ENCODE measurements around the gene STK39. TPM values are rescaled to one million over a fixed set of nuclear protein-coding genes. Genes with fewer than 3 reads are reported as not detected.
A peak's percentile ranks its signal among the peaks of the same experiment; 100 is the strongest.

STK39 gene
- total RNA-seq, 2 experiments from 2014 or later: 28.2 to 31.4 TPM

GRCh38 chr2:168234407-168235085, 12.8 kb downstream of the STK39 start:
- Mint-ChIP-seq H3K4me1 (peaks cover 26% of the 10 kb centered on the region), H3K36me3 (ENCODE audit: low read depth) (peaks cover 42% of the 10 kb centered on the region), H3K9me3 (peaks cover 4% of the 10 kb centered on the region), H3K27ac (peak overlapping the region; percentile 14), H3K27me3 (no peaks in the 10 kb centered on the region), H3K4me3 (no peak overlapping the region)
- DNase-seq: no peak
- ChIA-PET POLR2A (no interaction called here), CTCF (interaction anchor here (0.7 kb wide), 1 partner anchor 234 kb away, joined by 5 read pairs; no protein-coding TSS in a partner anchor)

DNA sequence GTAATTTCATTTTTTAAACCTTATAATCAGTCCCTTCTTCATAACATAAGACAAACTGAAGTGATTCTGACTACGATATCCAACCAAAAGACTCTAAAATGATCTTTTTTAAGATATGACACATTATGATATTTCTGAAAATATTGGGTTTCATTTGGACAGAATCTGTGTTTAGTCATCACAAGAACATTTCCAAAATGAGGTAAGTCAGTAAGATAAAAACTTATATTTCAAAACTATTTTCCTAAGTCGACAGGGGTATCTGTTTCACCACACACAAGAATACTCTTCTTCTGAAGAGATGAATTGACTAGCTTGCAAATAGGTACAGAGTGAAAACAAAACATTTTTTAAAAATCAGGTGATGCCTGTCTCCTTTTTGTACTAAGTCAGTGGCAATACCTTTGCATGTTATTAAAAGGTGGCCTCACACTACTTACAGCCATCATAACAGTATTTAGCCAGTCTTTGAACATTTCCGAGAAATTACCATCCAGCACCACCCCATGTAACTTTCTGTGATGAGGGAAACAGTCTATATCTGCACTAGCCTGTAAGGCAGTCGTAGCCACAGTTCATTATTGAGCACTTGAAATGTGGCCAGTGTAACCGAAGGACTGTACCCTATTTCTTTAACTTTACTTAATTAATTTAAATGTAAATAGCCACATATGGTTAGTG, 13.5 kb downstream of the STK39 start:
- H3K9me3 Mint-ChIP-seq: peaks cover 4% of the 10 kb centered on the region
- ChIA-PET CTCF (no interaction called here), POLR2A (no interaction called here)
- H3K27me3 Mint-ChIP-seq: no peaks in the 10 kb centered on the region
- H3K4me3 Mint-ChIP-seq: no peak overlapping the region
- peaks cover 26% of the 10 kb centered on the region for H3K4me1 Mint-ChIP-seq
- H3K36me3 Mint-ChIP-seq (ENCODE audit: low read depth): peaks cover 40% of the 10 kb centered on the region
- peak overlapping the region; percentile 19 for H3K27ac Mint-ChIP-seq
- DNase-seq: no peak

DNA sequence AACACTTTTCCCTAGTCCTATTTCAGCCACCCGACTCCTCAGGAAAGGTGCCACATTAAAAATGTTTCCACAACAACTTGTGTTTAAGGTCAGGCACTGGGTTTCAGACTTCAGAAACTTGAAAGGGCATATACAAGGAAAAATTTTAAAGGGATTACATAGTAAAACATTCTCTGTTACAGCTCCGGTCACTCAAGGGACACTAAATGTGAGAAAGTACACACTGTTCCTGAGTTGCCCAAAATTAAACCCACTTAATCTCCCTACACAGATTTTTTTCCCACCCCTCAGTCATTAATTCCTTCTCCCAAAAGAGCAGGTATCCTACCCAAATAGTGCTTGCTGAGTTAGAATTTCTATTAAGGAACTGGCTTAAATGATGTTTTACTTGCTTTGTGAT, 14.2 kb downstream of the STK39 start:
- Mint-ChIP-seq H3K27me3 (no peaks in the 10 kb centered on the region), H3K4me1 (peaks cover 26% of the 10 kb centered on the region), H3K36me3 (ENCODE audit: low read depth) (peaks cover 40% of the 10 kb centered on the region), H3K27ac (no peak overlapping the region), H3K9me3 (peaks cover 4% of the 10 kb centered on the region), H3K4me3 (no peak overlapping the region)
- DNase-seq: no peak
- ChIA-PET POLR2A (no interaction called here), CTCF (no interaction called here)

DNA sequence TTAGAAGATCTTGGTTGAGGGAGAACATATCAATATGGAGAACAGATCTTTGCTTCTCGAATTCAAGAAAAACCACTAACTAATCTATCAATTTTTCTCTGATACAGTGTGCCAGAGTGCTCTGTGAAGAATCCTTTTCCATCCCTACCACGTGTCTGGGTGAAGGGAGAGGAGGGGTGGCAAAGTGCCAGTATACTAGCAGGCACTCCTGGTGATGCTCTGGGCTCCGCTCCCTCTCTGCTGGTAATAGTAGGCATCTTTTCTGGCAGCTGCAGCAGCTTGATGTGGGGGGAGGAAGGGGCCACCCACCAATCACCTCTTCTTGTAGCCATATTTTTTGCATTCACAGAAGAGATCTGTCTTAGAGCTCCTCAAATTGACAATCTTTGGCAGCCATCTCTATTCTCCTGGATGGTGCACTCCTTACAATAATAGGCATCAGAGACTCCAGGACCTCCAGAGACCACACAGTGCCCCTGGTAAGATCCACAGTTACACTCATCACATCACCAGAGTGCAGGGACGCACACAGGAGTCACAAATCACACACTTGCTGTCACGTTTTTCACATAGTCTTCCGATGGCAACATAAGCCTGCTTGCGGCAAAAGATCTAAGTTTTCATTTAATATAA, 15.7 kb downstream of the STK39 start:
- H3K36me3 Mint-ChIP-seq (ENCODE audit: low read depth): peaks cover 30% of the 10 kb centered on the region
- ChIA-PET CTCF (no interaction called here), POLR2A (no interaction called here)
- H3K4me3 Mint-ChIP-seq: no peak overlapping the region
- H3K4me1 Mint-ChIP-seq: peaks cover 23% of the 10 kb centered on the region
- DNase-seq: no peak
- no peak overlapping the region for H3K27ac Mint-ChIP-seq
- peaks cover 4% of the 10 kb centered on the region for H3K9me3 Mint-ChIP-seq
- no peaks in the 10 kb centered on the region for H3K27me3 Mint-ChIP-seq

GRCh38 chr2:168230389-168230788, 17.0 kb downstream of the STK39 start:
- Mint-ChIP-seq H3K27ac (no peak overlapping the region), H3K36me3 (ENCODE audit: low read depth) (peaks cover 29% of the 10 kb centered on the region), H3K9me3 (peaks cover 4% of the 10 kb centered on the region), H3K4me3 (no peak overlapping the region), H3K27me3 (no peaks in the 10 kb centered on the region), H3K4me1 (peaks cover 24% of the 10 kb centered on the region)
- CTCF ChIA-PET: interaction anchor here (1.9 kb wide), 1 partner anchor 9 kb away, joined by 6 read pairs; no protein-coding TSS in a partner anchor
- DNase-seq: no peak
- POLR2A ChIA-PET: no interaction called here

DNA sequence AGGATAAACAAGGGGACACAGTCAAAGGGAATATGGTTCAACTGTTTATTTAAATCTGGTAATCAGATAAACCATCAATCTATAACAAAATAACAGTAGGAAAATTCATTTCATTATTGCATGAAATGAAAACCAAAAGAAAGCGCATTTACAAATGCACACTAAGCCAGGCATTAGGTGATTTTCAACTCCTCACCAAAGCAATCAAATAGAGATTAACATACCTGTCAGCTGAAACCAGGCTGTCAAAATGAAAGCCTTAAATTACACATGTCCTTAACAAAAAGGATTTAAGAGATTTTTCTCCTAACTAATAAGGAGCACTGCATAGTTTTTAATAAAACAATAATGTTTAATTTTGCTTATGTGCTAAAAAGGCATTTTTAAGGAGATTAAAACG, 23.0 kb downstream of the STK39 start:
- Mint-ChIP-seq H3K36me3 (ENCODE audit: low read depth) (peaks cover 15% of the 10 kb centered on the region), H3K27me3 (no peaks in the 10 kb centered on the region), H3K27ac (no peak overlapping the region), H3K4me1 (peaks cover 14% of the 10 kb centered on the region), H3K4me3 (no peak overlapping the region), H3K9me3 (no peaks in the 10 kb centered on the region)
- no peak for DNase-seq
- POLR2A ChIA-PET: no interaction called here
- CTCF ChIA-PET: no interaction called here

GRCh38 chr2:168222088-168222487, 25.3 kb downstream of the STK39 start:
- Mint-ChIP-seq H3K27me3 (no peaks in the 10 kb centered on the region), H3K4me3 (no peak overlapping the region), H3K36me3 (ENCODE audit: low read depth) (peaks cover 15% of the 10 kb centered on the region), H3K4me1 (peaks cover 14% of the 10 kb centered on the region), H3K9me3 (no peaks in the 10 kb centered on the region), H3K27ac (no peak overlapping the region)
- CTCF ChIA-PET: interaction anchor here (0.9 kb wide), 1 partner anchor 16 kb away, joined by 3 read pairs; no protein-coding TSS in a partner anchor
- POLR2A ChIA-PET: no interaction called here
- no peak for DNase-seq

GRCh38 chr2:168220965-168221819, 26.2 kb downstream of the STK39 start:
- H3K36me3 Mint-ChIP-seq (ENCODE audit: low read depth): peaks cover 15% of the 10 kb centered on the region
- ChIA-PET CTCF (no interaction called here), POLR2A (no interaction called here)
- H3K9me3 Mint-ChIP-seq: no peaks in the 10 kb centered on the region
- no peak for DNase-seq
- no peak overlapping the region for H3K4me3 Mint-ChIP-seq
- peaks cover 14% of the 10 kb centered on the region for H3K4me1 Mint-ChIP-seq
- no peaks in the 10 kb centered on the region for H3K27me3 Mint-ChIP-seq
- H3K27ac Mint-ChIP-seq: no peak overlapping the region

GRCh38 chr2:168217920-168218319, 29.5 kb downstream of the STK39 start:
- H3K27me3 Mint-ChIP-seq: no peaks in the 10 kb centered on the region
- no peak overlapping the region for H3K4me3 Mint-ChIP-seq
- H3K9me3 Mint-ChIP-seq: no peaks in the 10 kb centered on the region
- no peak overlapping the region for H3K27ac Mint-ChIP-seq
- no peak for DNase-seq
- CTCF ChIA-PET: interaction anchor here (1.1 kb wide), 1 partner anchor 20 kb away, joined by 3 read pairs; no protein-coding TSS in a partner anchor
- H3K4me1 Mint-ChIP-seq: peaks cover 7% of the 10 kb centered on the region
- peaks cover 20% of the 10 kb centered on the region for H3K36me3 Mint-ChIP-seq (ENCODE audit: low read depth)
- POLR2A ChIA-PET: no interaction called here

DNA sequence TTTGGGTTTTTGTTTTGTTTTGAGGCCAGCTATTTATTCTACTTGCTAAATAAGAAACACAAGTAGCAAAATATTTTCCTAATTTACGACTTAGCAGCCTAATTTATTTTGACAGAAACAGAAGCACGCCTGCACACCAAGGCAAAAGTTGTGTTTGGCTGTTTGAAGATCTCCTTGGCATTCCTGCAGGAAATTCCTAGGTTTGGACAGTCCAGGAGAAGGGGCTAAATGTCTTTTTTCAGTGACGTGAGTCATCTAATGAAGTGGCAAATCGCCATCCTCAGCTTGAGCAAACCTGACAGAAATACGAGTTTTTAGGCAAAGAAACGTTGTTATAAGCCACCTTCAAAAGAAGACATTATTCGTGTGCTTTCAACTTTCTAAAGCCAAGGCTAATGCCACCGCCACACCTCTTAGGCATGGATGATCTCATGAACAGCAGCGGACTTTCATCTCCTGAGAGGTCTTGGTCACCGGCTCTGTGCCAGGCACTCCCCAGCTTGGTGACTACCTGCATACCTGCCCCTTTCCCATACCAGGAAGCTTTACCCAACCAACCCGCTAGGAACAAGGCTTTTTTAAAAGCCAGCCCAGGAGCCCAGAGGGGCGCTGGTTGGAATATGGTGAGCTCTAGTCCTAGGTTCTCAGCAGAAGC, 30.9 kb downstream of the STK39 start:
- no peak overlapping the region for H3K4me3 Mint-ChIP-seq
- H3K4me1 Mint-ChIP-seq: peaks cover 21% of the 10 kb centered on the region
- ChIA-PET POLR2A (no interaction called here), CTCF (interaction anchor here (0.6 kb wide), 1 partner anchor 41 kb away, joined by 3 read pairs; no protein-coding TSS in a partner anchor)
- H3K27ac Mint-ChIP-seq: no peak overlapping the region
- H3K36me3 Mint-ChIP-seq (ENCODE audit: low read depth): peaks cover 20% of the 10 kb centered on the region
- H3K27me3 Mint-ChIP-seq: no peaks in the 10 kb centered on the region
- DNase-seq: no peak
- H3K9me3 Mint-ChIP-seq: no peaks in the 10 kb centered on the region

DNA sequence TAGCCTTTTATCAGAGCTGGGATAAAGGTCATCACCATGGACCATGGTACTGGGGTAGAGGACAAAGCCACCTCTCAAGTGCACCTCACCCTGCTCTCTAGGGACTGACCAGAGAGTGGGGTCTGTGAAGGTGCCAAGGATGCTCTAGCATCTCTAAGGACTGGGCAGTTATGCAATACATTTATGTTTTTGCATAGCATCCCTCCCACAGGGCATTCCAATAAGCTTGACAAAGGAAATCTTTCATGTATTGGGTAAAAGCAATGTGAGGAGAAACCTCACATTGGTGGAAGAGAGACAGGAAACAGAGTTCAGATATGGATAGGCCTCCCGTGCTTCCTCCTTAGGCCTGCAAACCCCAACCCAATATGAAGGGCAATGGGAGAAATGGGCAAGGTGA, 31.6 kb downstream of the STK39 start:
- Mint-ChIP-seq H3K27ac (no peak overlapping the region), H3K36me3 (ENCODE audit: low read depth) (peaks cover 16% of the 10 kb centered on the region), H3K4me1 (peaks cover 22% of the 10 kb centered on the region), H3K4me3 (no peak overlapping the region), H3K9me3 (no peaks in the 10 kb centered on the region), H3K27me3 (no peaks in the 10 kb centered on the region)
- no peak for DNase-seq
- POLR2A ChIA-PET: interaction anchor here (0.6 kb wide), 1 partner anchor 12 kb away, joined by 3 read pairs; no protein-coding TSS in a partner anchor
- CTCF ChIA-PET: interaction anchor here (0.6 kb wide), 1 partner anchor 40 kb away, joined by 3 read pairs; no protein-coding TSS in a partner anchor

GRCh38 chr2:168212866-168213265, 34.5 kb downstream of the STK39 start:
- no peak for DNase-seq
- Mint-ChIP-seq H3K4me3 (no peak overlapping the region), H3K4me1 (peaks cover 42% of the 10 kb centered on the region), H3K36me3 (ENCODE audit: low read depth) (peaks cover 17% of the 10 kb centered on the region), H3K27me3 (no peaks in the 10 kb centered on the region), H3K27ac (no peak overlapping the region), H3K9me3 (peaks cover 3% of the 10 kb centered on the region)
- CTCF ChIA-PET: no interaction called here
- POLR2A ChIA-PET: no interaction called here
